Cerebellar nuclear complex (tissue), 1 donor: ENCODE results near the gene LY86.

Experiments used
- DNase-seq, 2 experiments: peaks; one replicate each; lab custom pipeline; 2025; lab: John Stamatoyannopoulos, UW

LY86 gene

GRCh38 chr6:6588064-6588923, at the start of gene LY86:
TSS of gene LY86 (plus strand) at chr6:6588720. CDS start at chr6:6588735, 15 bp downstream.
- no peak for DNase-seq

GRCh38 chr6:6539036-6539435, 49.5 kb upstream of the LY86 start:
- DNase-seq = no peak

- DNase-seq = no peak
Measured at GRCh38 chr6:6542357-6542756, 46.2 kb upstream of the LY86 start.

- DNase-seq = no peak
Measured at GRCh38 chr6:6543181-6543879, 45.2 kb upstream of the LY86 start.

GRCh38 chr6:6545616-6546317, 42.8 kb upstream of the LY86 start:
- no peak for DNase-seq

- no peak for DNase-seq
Measured at GRCh38 chr6:6546318-6547109, 42.0 kb upstream of the LY86 start.

GRCh38 chr6:6547110-6547879, 41.2 kb upstream of the LY86 start:
- DNase-seq = peak in 1 of 2 experiments; percentile 80

- DNase-seq = no peak
Measured at GRCh38 chr6:6556161-6556737, 32.3 kb upstream of the LY86 start.

GRCh38 chr6:6556738-6557503, 31.6 kb upstream of the LY86 start:
- DNase-seq = no peak

GRCh38 chr6:6557504-6557839, 31.0 kb upstream of the LY86 start:
- DNase-seq = no peak

- DNase-seq = no peak
Measured at GRCh38 chr6:6557886-6558285, 30.6 kb upstream of the LY86 start.

- DNase-seq = no peak
Measured at GRCh38 chr6:6559994-6560570, 28.4 kb upstream of the LY86 start.

GRCh38 chr6:6560909-6561308, 27.6 kb upstream of the LY86 start:
- no peak for DNase-seq

GRCh38 chr6:6564154-6564553, 24.4 kb upstream of the LY86 start:
- no peak for DNase-seq

- no peak for DNase-seq
Measured at GRCh38 chr6:6565069-6565468, 23.5 kb upstream of the LY86 start.

GRCh38 chr6:6565488-6565887, 23.0 kb upstream of the LY86 start:
- no peak for DNase-seq

- DNase-seq = no peak
Measured at GRCh38 chr6:6566766-6567165, 21.8 kb upstream of the LY86 start.

- DNase-seq = no peak
Measured at GRCh38 chr6:6569096-6569810, 19.3 kb upstream of the LY86 start.

- no peak for DNase-seq
Measured at GRCh38 chr6:6569811-6570164, 18.7 kb upstream of the LY86 start.
